GM04503 (cell line): ENCODE results near the gene NAALADL1.
"Not testable (repeated sequence)": the region's sequence is repeated elsewhere in the genome, so short reads cannot be mapped to it uniquely, and the experiment has no call there.

Experiments
- DNase-seq: peaks from one replicate; pipeline ENCODE4 v3.0.0-alpha.2; 2012; ENCODE audit warnings: low read depth

Gene NAALADL1

DNA sequence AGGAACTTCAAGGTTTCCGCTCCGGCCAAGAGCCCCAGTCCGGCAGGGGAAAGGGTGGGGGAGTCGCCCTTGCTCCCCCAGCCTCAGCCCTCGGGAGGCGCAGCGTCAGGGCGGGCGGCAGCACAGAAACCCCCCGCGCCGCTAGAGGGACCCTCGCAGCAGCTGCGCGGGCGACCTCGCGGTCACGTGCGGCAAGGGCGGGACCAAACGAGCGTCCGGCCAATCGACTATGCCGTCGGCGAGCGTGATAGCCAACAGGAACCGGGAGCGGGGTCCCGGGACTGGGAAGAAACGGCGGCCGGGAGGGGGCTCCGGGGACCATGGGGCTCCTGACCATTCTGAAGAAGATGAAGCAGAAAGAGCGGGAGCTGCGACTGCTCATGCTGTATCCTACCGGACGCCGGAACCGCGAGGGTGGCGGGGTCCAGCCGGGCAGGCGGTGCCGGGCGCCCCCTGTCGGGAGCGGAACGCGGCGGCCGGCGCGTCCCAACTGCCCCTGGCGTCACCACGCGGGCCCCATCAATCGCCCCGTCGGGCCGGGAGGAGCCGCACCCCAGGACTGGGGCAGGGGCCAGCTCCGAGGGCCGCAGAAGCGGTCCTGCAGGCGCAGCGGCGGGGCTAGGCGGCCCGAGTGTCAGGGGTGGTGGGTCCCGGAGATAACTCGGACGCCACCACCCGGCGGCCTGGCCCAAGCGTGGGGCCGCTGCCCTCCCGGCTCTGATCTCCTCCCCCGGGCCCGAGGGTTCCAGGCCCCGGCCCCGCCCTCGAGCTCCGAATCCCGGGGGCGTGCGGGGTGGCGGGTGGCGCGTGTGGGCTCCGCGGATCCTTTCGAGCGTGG is 44.2 kb downstream of the NAALADL1 start, which contains the start of gene ARL2:
Gene ARL2, plus strand, starts transcription at position 273 of the 838 bp plus-strand sequence. Its CDS starts 48 bp downstream, at position 321.
- DNase-seq = no peak

DNA sequence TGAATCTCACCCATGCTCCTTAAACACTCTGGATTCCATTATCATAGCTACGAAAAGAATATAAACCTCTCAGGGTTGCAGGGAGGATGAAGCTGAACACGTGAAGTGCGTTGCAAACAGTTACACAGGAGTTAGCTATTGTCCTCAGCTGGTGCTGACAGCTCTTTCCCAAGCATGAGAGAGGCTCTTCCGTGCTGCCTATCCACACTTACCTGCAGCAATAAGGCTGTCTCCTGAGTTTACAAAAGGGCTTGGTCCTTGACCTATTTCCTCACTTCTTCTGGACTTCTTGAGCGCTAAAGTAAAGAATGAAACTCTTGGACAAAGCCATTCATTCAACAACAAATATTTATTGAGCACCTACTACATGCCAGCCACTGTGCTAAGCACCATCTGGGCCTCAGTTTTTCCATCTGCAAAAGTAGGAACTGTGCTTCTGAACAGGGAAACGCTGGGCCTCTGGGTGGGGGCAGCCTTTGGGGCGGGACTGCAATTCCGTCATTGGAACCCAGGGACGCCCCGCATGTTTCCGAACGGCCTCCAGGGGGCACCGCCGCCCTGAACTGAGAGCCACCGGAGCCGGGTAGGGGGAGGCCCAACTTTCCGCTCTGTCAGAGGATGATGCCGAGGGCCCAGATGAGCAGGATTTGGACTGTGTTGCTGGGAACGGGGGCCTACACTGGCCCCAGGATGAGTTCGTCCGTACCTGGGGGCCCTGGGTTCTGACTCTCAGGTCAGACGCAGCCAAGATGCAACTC is 45.0 kb downstream of the NAALADL1 start:
- DNase-seq = no peak

DNA sequence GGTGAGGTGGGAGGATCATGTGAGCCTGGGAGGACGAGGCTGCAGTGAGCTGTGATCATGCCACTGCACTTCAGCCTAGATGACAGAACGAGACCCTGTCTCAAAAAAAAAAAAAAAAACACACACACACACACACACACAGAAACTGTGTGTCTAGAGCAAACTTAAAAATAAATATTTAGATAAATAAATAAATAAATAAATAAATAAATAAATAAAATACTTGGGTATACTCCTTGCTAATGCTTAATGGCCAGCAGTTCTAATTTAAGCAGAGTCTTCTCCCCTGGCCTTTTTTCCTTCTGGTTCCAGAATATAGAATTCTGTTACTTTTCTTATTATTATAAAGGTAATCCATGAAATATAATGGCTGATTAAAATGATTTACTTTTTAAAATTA is 49.5 kb downstream of the NAALADL1 start:
- DNase-seq = no peak

DNA sequence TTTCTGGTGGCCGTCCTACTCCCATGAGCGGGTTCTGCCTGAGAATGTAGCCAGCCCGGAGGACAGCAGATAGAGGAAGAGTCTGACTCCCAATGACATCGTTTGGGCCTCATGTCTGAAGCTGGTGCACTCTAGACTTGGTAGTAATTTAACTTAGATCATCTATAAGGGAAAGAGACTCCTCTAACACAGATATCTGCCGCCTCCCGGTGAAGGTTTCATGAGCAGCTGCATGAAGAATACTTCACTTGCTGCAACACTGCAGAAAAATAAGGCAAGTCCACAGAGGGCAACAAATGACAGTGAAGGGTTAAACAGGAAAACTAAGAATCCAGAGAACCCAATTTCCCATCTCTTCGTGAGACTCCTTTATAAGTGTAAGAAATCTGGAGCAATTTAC is 50.3 kb downstream of the NAALADL1 start:
- no peak for DNase-seq

DNA sequence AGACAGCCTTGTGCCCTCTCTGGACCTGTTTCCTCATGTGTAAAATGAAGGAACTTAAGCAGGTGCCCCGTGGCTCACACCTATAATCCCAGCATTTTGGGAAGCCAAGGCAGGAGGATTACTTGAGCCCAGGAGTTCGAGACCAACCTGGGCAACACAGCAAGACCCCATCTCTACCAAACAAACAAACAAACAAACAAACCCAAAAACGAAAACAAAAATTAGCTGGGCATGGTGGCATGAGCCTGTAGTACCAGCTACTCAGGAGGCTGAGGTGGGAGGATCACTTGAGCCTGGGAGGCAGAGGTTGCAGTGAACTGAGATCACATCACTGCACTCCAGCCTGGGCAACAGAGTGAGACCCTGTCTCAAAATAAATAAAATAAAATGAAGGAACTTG is 54.4 kb downstream of the NAALADL1 start:
- DNase-seq = not testable (repeated sequence)

DNA sequence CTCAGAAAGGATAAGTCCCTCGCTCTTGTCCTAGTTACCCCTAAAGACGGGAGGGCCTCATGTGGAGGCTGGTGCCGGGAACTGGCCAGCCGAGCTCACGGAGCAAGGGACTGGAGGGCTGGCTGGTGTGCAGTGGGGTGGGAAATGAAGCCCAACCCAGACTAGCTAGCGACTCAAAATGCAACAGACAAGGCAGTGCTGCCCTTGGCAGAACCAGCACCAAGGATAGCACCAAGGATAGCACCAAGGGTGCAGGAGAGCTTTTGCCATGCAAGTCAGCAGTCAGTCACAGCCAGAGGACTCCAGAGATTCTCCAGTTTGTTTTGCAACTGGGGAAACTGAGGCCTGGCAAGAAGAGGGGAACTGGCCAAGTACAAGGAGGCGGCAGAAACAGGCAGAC is 55.1 kb downstream of the NAALADL1 start:
- DNase-seq = no peak

DNA sequence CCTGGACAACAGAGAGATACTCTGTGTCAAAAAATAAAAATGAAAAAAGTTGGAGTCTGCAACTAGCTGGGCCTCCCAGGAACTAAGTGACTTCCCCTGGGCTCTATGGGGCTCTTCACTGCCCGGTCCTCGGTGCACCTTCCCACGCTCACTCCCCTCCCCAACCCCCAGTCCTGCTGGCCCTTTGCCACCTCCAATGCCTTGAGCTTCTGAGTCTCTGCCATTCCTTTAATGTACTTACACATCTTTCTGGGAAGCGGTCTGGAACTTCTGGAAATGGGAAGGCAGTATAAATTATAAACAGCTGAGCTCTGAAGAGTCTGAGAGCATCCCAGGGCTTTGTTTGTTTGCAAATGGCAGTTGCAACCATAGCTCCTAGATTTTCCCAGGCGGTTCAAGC is 55.6 kb downstream of the NAALADL1 start:
- DNase-seq = no peak

DNA sequence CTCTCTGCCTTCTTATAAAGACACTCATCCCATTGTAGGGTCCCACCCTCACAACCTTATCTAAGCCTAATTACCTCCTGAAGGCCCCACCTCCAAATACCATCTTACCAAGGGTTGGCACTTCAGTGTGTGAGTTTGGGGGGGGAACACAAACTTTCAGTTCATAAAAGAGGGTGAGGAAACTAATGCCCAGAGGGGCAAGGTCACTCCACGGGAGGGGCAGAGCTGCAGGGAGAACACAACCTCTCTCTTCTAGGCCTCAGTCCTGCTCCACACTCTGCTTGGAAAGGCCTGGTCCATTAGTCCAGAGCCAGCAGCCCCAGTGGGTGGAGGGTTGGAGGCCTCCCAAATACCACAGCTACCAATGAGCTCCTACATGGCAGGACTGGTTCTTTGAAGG is 58.9 kb downstream of the NAALADL1 start:
- DNase-seq = no peak

DNA sequence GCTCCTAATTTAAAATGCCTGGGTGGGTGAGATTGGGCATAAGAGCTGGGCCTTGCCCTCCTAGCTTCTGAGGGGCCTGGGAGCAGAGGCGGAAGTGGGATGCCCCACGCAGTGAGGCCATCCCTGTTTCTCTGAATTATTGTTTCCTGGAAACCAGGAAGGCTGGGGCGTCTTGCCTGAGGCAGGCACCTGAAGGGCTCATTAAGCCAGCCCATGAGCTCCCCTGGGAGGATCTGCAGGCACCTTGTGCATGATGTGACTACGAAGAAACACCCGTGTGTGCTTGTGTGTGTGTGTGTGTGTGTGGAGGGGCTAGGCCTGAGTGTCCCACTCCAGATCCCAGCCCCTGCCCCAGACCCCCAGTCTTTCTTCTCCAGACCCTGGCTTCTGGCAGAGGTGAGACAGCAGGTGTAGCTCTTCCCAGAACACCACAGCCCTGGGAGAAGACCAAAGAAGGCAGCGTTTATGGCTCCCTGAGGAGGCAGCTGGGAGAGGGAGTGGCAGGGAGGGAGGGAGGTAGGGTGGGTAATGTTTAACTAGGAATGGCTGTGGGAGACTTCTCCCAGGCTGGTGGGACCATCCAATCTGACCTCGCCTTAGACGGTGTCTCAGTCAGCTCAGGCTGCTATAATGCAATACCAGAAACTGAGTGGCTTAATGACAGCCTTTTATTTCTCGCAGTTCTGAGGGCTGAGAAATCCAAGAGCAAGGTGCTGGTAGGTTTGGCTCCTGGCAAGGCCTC is 59.5 kb downstream of the NAALADL1 start:
- no peak for DNase-seq

DNA sequence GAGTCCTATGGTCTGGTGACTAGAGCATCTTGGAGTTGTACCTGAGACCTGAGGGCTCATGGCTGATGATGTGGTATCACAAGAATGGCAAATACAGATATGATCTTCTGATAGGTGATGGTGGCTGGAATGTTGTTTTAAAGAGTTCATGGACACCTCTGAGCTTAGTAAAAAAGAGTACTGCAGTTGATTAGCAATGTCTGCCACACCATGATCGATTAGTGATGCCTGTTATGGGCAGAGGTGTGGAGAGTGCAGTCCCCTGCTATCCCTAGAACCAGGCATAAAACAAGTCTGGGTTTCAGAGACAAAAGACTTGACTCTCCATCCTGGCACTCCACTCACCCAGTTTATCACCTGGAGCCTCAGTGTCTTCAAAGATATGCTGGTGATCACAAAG is 60.2 kb downstream of the NAALADL1 start:
- DNase-seq = no peak

DNA sequence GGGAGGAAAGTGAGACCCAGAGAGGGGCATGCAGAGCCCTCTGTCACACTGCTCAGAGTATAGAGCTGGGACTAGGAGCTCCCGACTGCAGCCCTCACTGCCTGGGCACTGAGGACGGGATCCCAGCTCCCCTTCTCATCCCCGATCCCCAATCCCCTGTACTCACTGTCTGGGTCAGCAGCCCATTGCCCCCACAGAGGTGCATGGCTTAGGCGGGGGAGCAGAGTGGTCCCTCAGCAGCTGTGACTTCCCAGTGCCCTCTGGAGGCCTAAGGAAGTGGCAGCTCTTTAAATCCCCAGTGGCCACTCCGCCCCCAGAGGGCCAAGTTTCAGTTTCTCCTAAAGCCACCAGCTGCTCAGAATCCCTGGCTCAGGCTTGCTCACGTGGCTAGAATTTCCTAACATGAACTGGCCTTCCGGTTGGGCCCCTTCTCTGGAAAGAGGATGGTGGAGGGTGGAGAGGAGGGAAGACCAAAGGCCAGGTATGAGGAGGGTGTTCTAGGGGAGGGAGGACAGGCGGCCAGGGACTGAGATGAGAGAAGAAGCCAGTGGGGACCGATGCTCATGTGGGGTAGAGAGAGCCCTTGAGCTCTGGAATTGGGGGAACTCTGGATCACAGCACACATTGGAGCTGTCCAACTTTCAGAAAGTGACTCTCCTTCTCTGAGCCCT is 61.5 kb downstream of the NAALADL1 start, which contains the start of gene BATF2:
Gene BATF2, minus strand, starts transcription at position 262 of the 671 bp plus-strand sequence. Its CDS starts 57 bp downstream, at position 205.
- DNase-seq = no peak

DNA sequence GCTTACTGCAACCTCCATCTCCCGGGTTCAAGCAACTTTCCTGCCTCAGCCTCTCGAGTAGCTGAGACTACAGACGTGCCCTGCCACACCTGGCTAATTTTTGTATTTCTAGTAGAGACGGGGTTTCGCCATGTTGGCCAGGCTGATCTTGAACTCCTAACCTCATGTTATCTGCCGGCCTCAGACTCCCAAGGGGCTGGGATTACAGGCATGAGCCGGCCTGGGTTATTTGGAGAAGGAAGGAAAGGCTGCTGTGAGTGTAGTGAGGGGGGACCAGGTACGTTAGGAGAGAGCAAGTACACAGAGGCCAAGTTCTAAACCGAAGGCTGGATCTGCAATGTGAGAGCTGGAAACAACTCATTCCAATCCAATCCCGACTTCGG is 62.0 kb downstream of the NAALADL1 start:
- DNase-seq = no peak
